Mesodermal cell (in vitro differentiated cells): Measurements from ENCODE around the gene KIFAP3.
"Not testable (repeated sequence)": the region's sequence is repeated elsewhere in the genome, so short reads cannot be mapped to it uniquely, and the experiment has no call there.

Experiments
- H3K27ac ChIP-seq: 2 replicates; pipeline ENCODE4 v1.7.0; 2013; ENCODE audit warnings: mild to moderate bottlenecking, low read depth, low read length, moderate library complexity; ENCODE audit not compliant: severe bottlenecking
- H3K36me3 ChIP-seq: 2 replicates; pipeline ENCODE4 v1.7.1; 2013; ENCODE audit warnings: mild to moderate bottlenecking, low read length, moderate library complexity; ENCODE audit not compliant: control insufficient read depth, insufficient read depth
- H3K4me1 ChIP-seq: one replicate; pipeline ENCODE4 v1.7.1; 2013; ENCODE audit warnings: mild to moderate bottlenecking, low read length; ENCODE audit not compliant: insufficient read depth, control insufficient read depth, poor library complexity, severe bottlenecking
- H3K4me3 ChIP-seq: 2 replicates; pipeline ENCODE4 v1.7.0; 2013; ENCODE audit warnings: low read length, control low read depth, mild to moderate bottlenecking; ENCODE audit not compliant: insufficient read depth, poor library complexity, severe bottlenecking; ENCODE audit errors: extremely low read depth
- H3K9me3 ChIP-seq: 2 replicates; pipeline ENCODE4 v1.7.1; 2013; ENCODE audit warnings: mild to moderate bottlenecking, low read length, moderate library complexity; ENCODE audit not compliant: control insufficient read depth
- WGBS, 2 experiments: methylation state at CpG; one replicate each; pipeline ENCODE4 v1.1.5; 2013; ENCODE audit warnings: missing lambda C conversion rate in 2 of 2; ENCODE audit not compliant: insufficient coverage in 2 of 2; 5-methylcytosine and 5-hydroxymethylcytosine counted together

The KIFAP3 gene

GRCh38 chr1:170020859-170021258, 53.6 kb downstream of the KIFAP3 start:
- Histone ChIP-seq H3K4me3 (no peak overlapping the region), H3K27ac (no peak overlapping the region), H3K36me3 (peaks cover 3% of the 10 kb centered on the region), H3K9me3 (no peaks in the 10 kb centered on the region), H3K4me1 (no peaks in the 10 kb centered on the region)
- WGBS, 2 experiments, result no CpG with 5 or more reads among the region's 2 CpGs

GRCh38 chr1:170017478-170017877, 57.0 kb downstream of the KIFAP3 start:
- H3K4me1 ChIP-seq, result no peaks in the 10 kb centered on the region
- no peak overlapping the region for H3K27ac ChIP-seq
- no peaks in the 10 kb centered on the region for H3K9me3 ChIP-seq
- peaks cover 7% of the 10 kb centered on the region for H3K36me3 ChIP-seq
- 89 to 100% methylated on average over 1 of the region's 2 CpGs for WGBS, 2 experiments
- H3K4me3 ChIP-seq, result no peak overlapping the region

GRCh38 chr1:170012920-170013319, 61.6 kb downstream of the KIFAP3 start:
- Histone ChIP-seq H3K27ac (no peak overlapping the region), H3K4me3 (no peak overlapping the region), H3K36me3 (peaks cover 7% of the 10 kb centered on the region), H3K4me1 (no peaks in the 10 kb centered on the region), H3K9me3 (no peaks in the 10 kb centered on the region)
- WGBS, 2 experiments, result 80 to 93% methylated on average over 1 to 3 of the region's 5 CpGs

GRCh38 chr1:170010443-170010842, 64.1 kb downstream of the KIFAP3 start:
- Histone ChIP-seq H3K4me1 (no peaks in the 10 kb centered on the region), H3K4me3 (no peak overlapping the region), H3K27ac (no peak overlapping the region), H3K9me3 (no peaks in the 10 kb centered on the region), H3K36me3 (peaks cover under 1% of the 10 kb centered on the region)
- no CpG with 5 or more reads among the region's 1 CpG for WGBS, 2 experiments

GRCh38 chr1:170009551-170009950, 64.9 kb downstream of the KIFAP3 start:
- no peak overlapping the region for H3K27ac ChIP-seq
- H3K4me3 ChIP-seq, result no peak overlapping the region
- 100% methylated on average over 2 of the region's 2 CpGs; no CpG with 5 or more reads in 1 of the 2 experiments for WGBS, 2 experiments
- H3K36me3 ChIP-seq, result no peaks in the 10 kb centered on the region
- no peaks in the 10 kb centered on the region for H3K9me3 ChIP-seq
- no peaks in the 10 kb centered on the region for H3K4me1 ChIP-seq

- H3K36me3 ChIP-seq, H3K9me3 ChIP-seq, H3K27ac ChIP-seq, H3K4me3 ChIP-seq, H3K4me1 ChIP-seq: not testable (repeated sequence)
- WGBS, 2 experiments, result 100% methylated on average over 1 of the region's 2 CpGs; no CpG with 5 or more reads in 1 of the 2 experiments
Measured at GRCh38 chr1:170008745-170009144, 65.8 kb downstream of the KIFAP3 start.

- not testable (repeated sequence) for H3K27ac ChIP-seq
- 13 to 15% methylated on average over 4 of the region's 7 CpGs for WGBS, 2 experiments
Measured at GRCh38 chr1:170003270-170003835, 71.1 kb downstream of the KIFAP3 start.

GRCh38 chr1:170001266-170001665, 73.2 kb downstream of the KIFAP3 start:
- 92% methylated on average over 2 of the region's 2 CpGs; no CpG with 5 or more reads in 1 of the 2 experiments for WGBS, 2 experiments
- Histone ChIP-seq H3K9me3 (no peaks in the 10 kb centered on the region), H3K4me3 (no peak overlapping the region), H3K27ac (no peak overlapping the region), H3K4me1 (no peaks in the 10 kb centered on the region), H3K36me3 (no peaks in the 10 kb centered on the region)

More at GRCh38 chr1:170003270-170003835, 71.1 kb downstream of the KIFAP3 start:
- H3K4me3 ChIP-seq, H3K4me1 ChIP-seq, H3K9me3 ChIP-seq, H3K36me3 ChIP-seq: not testable (repeated sequence)

- Histone ChIP-seq H3K9me3 (no peaks in the 10 kb centered on the region), H3K27ac (no peak overlapping the region), H3K4me3 (no peak overlapping the region), H3K36me3 (no peaks in the 10 kb centered on the region), H3K4me1 (no peaks in the 10 kb centered on the region)
- 90% methylated on average over 1 to 2 of the region's 2 CpGs for WGBS, 2 experiments
Measured at GRCh38 chr1:169999761-170000160, 74.7 kb downstream of the KIFAP3 start.

- no peak overlapping the region for H3K4me3 ChIP-seq
- H3K4me1 ChIP-seq, result no peaks in the 10 kb centered on the region
- H3K36me3 ChIP-seq, result no peaks in the 10 kb centered on the region
- 88 to 93% methylated on average over 3 of the region's 4 CpGs for whole genome bisulfite sequencing, 2 experiments
- H3K9me3 ChIP-seq, result no peaks in the 10 kb centered on the region
- H3K27ac ChIP-seq, result no peak overlapping the region
Measured at GRCh38 chr1:169999331-169999741, 75.2 kb downstream of the KIFAP3 start.

GRCh38 chr1:169995993-169996392, 78.5 kb downstream of the KIFAP3 start:
- no peaks in the 10 kb centered on the region for H3K4me1 ChIP-seq
- 83% methylated on average over 1 of the region's 2 CpGs; no CpG with 5 or more reads in 1 of the 2 experiments for WGBS, 2 experiments
- H3K4me3 ChIP-seq, result no peak overlapping the region
- H3K36me3 ChIP-seq, result no peaks in the 10 kb centered on the region
- H3K9me3 ChIP-seq, result no peaks in the 10 kb centered on the region
- H3K27ac ChIP-seq, result no peak overlapping the region
